Measurements from ENCODE around the gene PNPLA7. TPM values are rescaled to one million over a fixed set of nuclear protein-coding genes. Genes with fewer than 3 reads are reported as not detected.

Gene PNPLA7
- total RNA-seq, 1 experiment from 2014 or later: 1.8 TPM

- Histone ChIP-seq H3K79me2 (ENCODE audit: insufficient read depth, low read length) (no peaks in the 10 kb centered on the region), H3K4me2 (ENCODE audit: low read length) (no peak overlapping the region), H3K9me3 (ENCODE audit: control insufficient read depth in 1 of 2, insufficient read depth in 1 of 2, low read depth in 1 of 2, low read length in 2 of 2) (no peaks in the 10 kb centered on the region), H2AFZ (ENCODE audit: low read depth, low read length, poor library complexity, severe bottlenecking) (no peak overlapping the region), H4K20me1 (ENCODE audit: insufficient read depth) (no peaks in the 10 kb centered on the region), H3K9me2 (ENCODE audit: insufficient read depth) (no peaks in the 10 kb centered on the region), H3K4me3 (replicated peaks in 1 of 2; ENCODE audit: low read depth in 1 of 2, low read length in 2 of 2) (no peak overlapping the region), H3K4me1 (ENCODE audit: control insufficient read depth in 1 of 2, insufficient read depth in 2 of 2, low read length in 2 of 2) (no peaks in the 10 kb centered on the region), H3K27ac (ENCODE audit: low read depth, low read length) (no peak overlapping the region), H3K27me3 (ENCODE audit: insufficient read depth, low read length) (no peaks in the 10 kb centered on the region), H3K36me3 (ENCODE audit: control insufficient read depth in 1 of 2, insufficient read depth in 2 of 2, low read length in 2 of 2) (no peaks in the 10 kb centered on the region), H3K9ac (ENCODE audit: low read length) (no peak overlapping the region)
- no peak for ATAC-seq
- CTCF ChIA-PET: no interaction called here
- RAD21 ChIA-PET (ENCODE audit: low non-redundant PET in 1 of 2, low total read pairs in 2 of 2, uncharacterized antibody in 2 of 2, unreplicated experiment in 2 of 2): no interaction called here
- intact Hi-C loops (cut with micrococcal nuclease): no loop called here
- DNase-seq (ENCODE audit: low read depth, low spot score): no peak
- no TSS peak for BruUV-seq (replicated peaks)
- TF ChIP-seq, protein P1, sequence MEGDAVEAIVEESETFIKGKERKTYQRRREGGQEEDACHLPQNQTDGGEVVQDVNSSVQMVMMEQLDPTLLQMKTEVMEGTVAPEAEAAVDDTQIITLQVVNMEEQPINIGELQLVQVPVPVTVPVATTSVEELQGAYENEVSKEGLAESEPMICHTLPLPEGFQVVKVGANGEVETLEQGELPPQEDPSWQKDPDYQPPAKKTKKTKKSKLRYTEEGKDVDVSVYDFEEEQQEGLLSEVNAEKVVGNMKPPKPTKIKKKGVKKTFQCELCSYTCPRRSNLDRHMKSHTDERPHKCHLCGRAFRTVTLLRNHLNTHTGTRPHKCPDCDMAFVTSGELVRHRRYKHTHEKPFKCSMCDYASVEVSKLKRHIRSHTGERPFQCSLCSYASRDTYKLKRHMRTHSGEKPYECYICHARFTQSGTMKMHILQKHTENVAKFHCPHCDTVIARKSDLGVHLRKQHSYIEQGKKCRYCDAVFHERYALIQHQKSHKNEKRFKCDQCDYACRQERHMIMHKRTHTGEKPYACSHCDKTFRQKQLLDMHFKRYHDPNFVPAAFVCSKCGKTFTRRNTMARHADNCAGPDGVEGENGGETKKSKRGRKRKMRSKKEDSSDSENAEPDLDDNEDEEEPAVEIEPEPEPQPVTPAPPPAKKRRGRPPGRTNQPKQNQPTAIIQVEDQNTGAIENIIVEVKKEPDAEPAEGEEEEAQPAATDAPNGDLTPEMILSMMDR (IDR thresholded peaks at IDR 0.05 in 2 of 3, conservative IDR thresholded peaks at IDR 0.05 in 1 of 3; ENCODE audit: borderline replicate concordance in 1 of 3, insufficient read depth in 1 of 3, low read depth in 2 of 3, low read length in 2 of 3): no peak
- no peak for TF ChIP-seq TCF7L2 (IDR thresholded peaks at IDR 0.05; ENCODE audit: borderline replicate concordance, extremely low read depth, insufficient read depth, insufficient read length)
- TF ChIP-seq MAX (IDR thresholded peaks at IDR 0.05): no peak
- TF ChIP-seq SP1 (IDR thresholded peaks at IDR 0.05; ENCODE audit: low read depth): no peak
- TF ChIP-seq YY1 (IDR thresholded peaks at IDR 0.05; ENCODE audit: extremely low read depth, insufficient replicate concordance, low read depth, low read length): no peak
- TF ChIP-seq ELF1 (IDR thresholded peaks at IDR 0.05; ENCODE audit: borderline replicate concordance, low read depth): no peak
- no peak for TF ChIP-seq POLR2AphosphoS5 (IDR thresholded peaks at IDR 0.05; ENCODE audit: low read depth, low read length)
- TF ChIP-seq RAD21 (IDR thresholded peaks at IDR 0.05; ENCODE audit: low read depth): no peak
- no peak for TF ChIP-seq ZFX (IDR thresholded peaks at IDR 0.05)
- POLR2A ChIA-PET: no interaction called here
These were observed 50.1 kb downstream of the PNPLA7 start for GRCh38 chr9:137499858-137500661.
